Suprapubic skin (tissue), 3 donors: ENCODE data around the gene DSP.

ENCODE experiments used
- CTCF ChIP-seq, 2 donors: fragments of 200-600 bp in 1 of 2; fragments of 450-650 bp in 1 of 2; sonication (generic) in 1 of 2; IDR thresholded peaks; one replicate each; pipeline ENCODE4 v1.5.1; 2016 to 2019; ENCODE audit warnings: antibody characterized with exemption in 2 of 2, mild to moderate bottlenecking in 1 of 2, moderate library complexity in 1 of 2
- EP300 ChIP-seq: sonication (generic); formaldehyde crosslinking; IDR thresholded peaks from one replicate; pipeline ENCODE4 v1.6.1; 2017; ENCODE audit warnings: antibody characterized with exemption
- POLR2A ChIP-seq, 2 donors: fragments of 450-650 bp; IDR thresholded peaks; one replicate each; pipeline ENCODE4 v1.6.1; 2017; ENCODE audit warnings: antibody characterized with exemption in 2 of 2, mild to moderate bottlenecking in 2 of 2, moderate library complexity in 2 of 2

DNA sequence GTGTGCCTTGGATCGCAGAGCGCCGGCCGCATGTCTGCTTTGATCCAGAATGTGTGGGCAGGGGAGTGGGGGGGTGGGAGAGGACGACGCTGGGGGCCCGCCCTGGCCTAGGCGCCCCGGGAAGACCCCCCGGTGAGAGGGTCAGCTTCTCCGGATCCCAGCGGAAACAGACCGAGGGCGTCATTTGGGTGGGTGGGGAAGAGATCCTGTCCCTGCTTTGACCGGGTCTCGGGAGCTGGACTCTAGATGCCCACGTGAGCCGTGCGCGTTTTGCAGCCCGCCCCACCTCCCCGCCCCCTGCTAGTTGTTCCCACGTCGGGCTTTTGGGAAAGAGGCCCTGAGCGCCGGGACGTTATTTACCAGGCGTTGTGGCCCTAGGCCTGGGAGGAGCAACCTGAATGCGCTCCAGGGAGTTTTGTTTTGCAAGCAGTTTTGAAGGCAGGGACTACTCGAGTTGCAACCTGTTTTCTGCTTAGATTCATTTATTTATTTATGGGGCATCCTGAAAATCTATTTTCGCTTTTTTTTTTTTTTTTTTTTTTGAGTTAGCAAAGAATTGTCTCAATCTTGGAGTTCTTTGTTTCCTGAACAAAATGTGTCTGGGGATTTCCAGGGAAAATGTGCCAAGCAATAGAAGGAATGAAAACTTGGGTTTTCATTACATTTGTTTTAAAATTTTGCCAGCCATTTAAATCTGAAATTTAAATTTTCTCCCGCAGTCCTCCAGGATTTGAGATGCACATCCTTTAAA is 1.6 kb downstream of the DSP start:
- TF ChIP-seq POLR2A (IDR thresholded peaks at IDR 0.05) (no peak), EP300 (no peak), CTCF (IDR thresholded peaks at IDR 0.05) (no peak)
